ENCODE results near the gene CTNNB1.

DNA sequence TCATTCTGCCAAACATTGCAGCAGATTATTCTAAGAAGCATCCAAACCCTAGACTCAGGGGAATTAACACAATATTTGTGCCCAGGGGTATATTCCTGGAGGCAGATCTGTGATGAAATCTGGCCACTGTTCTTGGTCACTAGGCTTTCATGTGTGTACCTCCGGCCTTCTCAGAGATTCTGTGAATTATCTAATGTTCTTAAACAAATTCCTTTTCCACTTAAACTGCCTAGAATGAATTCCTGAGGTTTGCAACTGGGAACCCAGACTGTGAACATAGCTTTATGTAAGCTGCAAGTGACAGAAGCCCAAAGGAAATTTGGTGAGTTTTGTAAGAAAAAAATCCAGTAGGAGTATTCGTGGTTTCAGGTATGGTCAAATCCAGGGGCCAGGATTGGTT lies 20.7 kb upstream of the CTNNB1 start:
- TF ChIP-seq POLR2A (IDR thresholded peaks at IDR 0.05) = no peak
- TF ChIP-seq, protein P1, sequence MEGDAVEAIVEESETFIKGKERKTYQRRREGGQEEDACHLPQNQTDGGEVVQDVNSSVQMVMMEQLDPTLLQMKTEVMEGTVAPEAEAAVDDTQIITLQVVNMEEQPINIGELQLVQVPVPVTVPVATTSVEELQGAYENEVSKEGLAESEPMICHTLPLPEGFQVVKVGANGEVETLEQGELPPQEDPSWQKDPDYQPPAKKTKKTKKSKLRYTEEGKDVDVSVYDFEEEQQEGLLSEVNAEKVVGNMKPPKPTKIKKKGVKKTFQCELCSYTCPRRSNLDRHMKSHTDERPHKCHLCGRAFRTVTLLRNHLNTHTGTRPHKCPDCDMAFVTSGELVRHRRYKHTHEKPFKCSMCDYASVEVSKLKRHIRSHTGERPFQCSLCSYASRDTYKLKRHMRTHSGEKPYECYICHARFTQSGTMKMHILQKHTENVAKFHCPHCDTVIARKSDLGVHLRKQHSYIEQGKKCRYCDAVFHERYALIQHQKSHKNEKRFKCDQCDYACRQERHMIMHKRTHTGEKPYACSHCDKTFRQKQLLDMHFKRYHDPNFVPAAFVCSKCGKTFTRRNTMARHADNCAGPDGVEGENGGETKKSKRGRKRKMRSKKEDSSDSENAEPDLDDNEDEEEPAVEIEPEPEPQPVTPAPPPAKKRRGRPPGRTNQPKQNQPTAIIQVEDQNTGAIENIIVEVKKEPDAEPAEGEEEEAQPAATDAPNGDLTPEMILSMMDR (IDR thresholded peaks at IDR 0.05) = no peak
